Endothelial cell of umbilical vein (primary cell): Measurements from ENCODE around the gene ZBTB37.

Experiments
- CTCF ChIP-seq, 2 donors: IDR thresholded peaks; 1 replicate in 1 of 2; 2 replicates in 1 of 2; pipeline ENCODE4 v1.5.1; 2011; ENCODE audit warnings: low read length in 2 of 2, mild to moderate bottlenecking in 2 of 2, moderate library complexity in 2 of 2, control low read depth in 1 of 2, inconsistent platforms in 1 of 2, low read depth in 1 of 2; ENCODE audit not compliant: insufficient read depth in 1 of 2; ENCODE audit errors: extremely low read depth in 1 of 2
- EZH2 ChIP-seq: IDR thresholded peaks from 2 replicates; pipeline ENCODE4 v1.6.1; 2012; ENCODE audit warnings: borderline replicate concordance, low read depth, mild to moderate bottlenecking, moderate library complexity, low read length, inconsistent platforms; ENCODE audit not compliant: severe bottlenecking
- FOS ChIP-seq: IDR thresholded peaks from 2 replicates; pipeline ENCODE4 v1.6.1; 2011; ENCODE audit warnings: mild to moderate bottlenecking, low read length, moderate library complexity, borderline replicate concordance; ENCODE audit not compliant: insufficient read depth
- GATA2 ChIP-seq: IDR thresholded peaks from 2 replicates; pipeline ENCODE4 v1.7.0; 2011; ENCODE audit warnings: low read depth, mild to moderate bottlenecking, moderate library complexity, mixed read lengths, low read length; ENCODE audit not compliant: insufficient read length, insufficient read depth
- JUN ChIP-seq: IDR thresholded peaks from 2 replicates; pipeline ENCODE4 v1.6.1; 2011; ENCODE audit warnings: borderline replicate concordance, low read depth; ENCODE audit not compliant: insufficient read length, insufficient read depth
- MAX ChIP-seq: IDR thresholded peaks from 2 replicates; pipeline ENCODE4 v1.6.1; 2011; ENCODE audit not compliant: insufficient read depth, insufficient read length
- MYC ChIP-seq: IDR thresholded peaks from one replicate; pipeline ENCODE4 v1.6.1; 2011; ENCODE audit warnings: mild to moderate bottlenecking, low read depth, low read length
- POLR2A ChIP-seq: IDR thresholded peaks from 2 replicates; pipeline ENCODE4 v1.6.1; 2012; ENCODE audit warnings: low read depth, mild to moderate bottlenecking, control low read depth, low read length
- POLR2AphosphoS5 ChIP-seq: IDR thresholded peaks from 2 replicates; pipeline ENCODE4 v1.6.1; 2012; ENCODE audit warnings: low read depth, mild to moderate bottlenecking, control low read depth, low read length, moderate library complexity; ENCODE audit not compliant: insufficient read depth

GRCh38 chr1:173914366-173914871 lies 46.2 kb downstream of the ZBTB37 start:
- TF ChIP-seq POLR2AphosphoS5, result no peak
- peak; percentile 71 to 72 for TF ChIP-seq CTCF (IDR thresholded peaks at IDR 0.05; ENCODE audit: extremely low read depth in 1 of 2, insufficient read depth in 1 of 2, low read depth in 1 of 2, low read length in 2 of 2)
- TF ChIP-seq POLR2A, result no peak
- no peak for TF ChIP-seq JUN
- TF ChIP-seq EZH2, result no peak
- TF ChIP-seq FOS, result no peak
- TF ChIP-seq GATA2, result no peak
- no peak for TF ChIP-seq MYC
- no peak for TF ChIP-seq MAX
